ENCODE measurements around the gene MAP7D2.

The MAP7D2 gene

GRCh38 chrX:20059467-20060128 lies 57.1 kb downstream of the MAP7D2 start:
- H3K27ac ChIP-seq (ENCODE audit: low read length) = no peak overlapping the region

DNA sequence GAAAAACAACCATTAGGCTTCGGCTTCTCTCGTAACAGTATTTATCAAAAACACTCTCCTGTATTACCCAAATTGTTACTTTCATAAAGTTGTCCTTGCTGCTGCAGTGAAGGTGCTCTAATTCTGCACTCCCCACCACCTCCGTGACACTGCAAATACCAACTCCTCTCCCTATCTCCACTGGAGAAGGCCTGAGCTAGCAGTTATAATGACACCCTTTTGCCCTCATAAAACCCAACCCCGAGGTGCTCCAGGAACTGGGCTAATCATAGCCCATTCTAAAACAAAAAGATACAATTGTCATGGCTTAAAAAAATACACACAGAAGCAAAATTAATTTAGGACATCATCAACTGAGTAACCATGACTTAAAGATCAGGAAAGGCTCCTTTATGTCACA lies 59.2 kb downstream of the MAP7D2 start:
- H3K27ac ChIP-seq (ENCODE audit: low read length) = no peak overlapping the region
- no peaks in the 10 kb centered on the region for H3K27me3 ChIP-seq (ENCODE audit: low read depth, low read length)
- no peak overlapping the region for H3K9ac ChIP-seq (ENCODE audit: low read length)
- no peak overlapping the region for H3K4me3 ChIP-seq (ENCODE audit: low read length)
- H2AFZ ChIP-seq (ENCODE audit: low read depth, low read length) = 0 out of 2 replicates have a peak overlapping the region, but pooled peaks have one; percentile 60
- peak overlapping the region; percentile 42 for H3K4me2 ChIP-seq (ENCODE audit: low read length)
- H3K79me2 ChIP-seq (ENCODE audit: low read length) = no peaks in the 10 kb centered on the region
- no peaks in the 10 kb centered on the region for H4K20me1 ChIP-seq (ENCODE audit: insufficient read depth, low read length)
- peaks cover 54% of the 10 kb centered on the region for H3K4me1 ChIP-seq (ENCODE audit: low read length)
- no peaks in the 10 kb centered on the region for H3K9me3 ChIP-seq (ENCODE audit: insufficient read depth, low read length)
- TF ChIP-seq CTCF (IDR thresholded peaks at IDR 0.05; ENCODE audit: low read depth, low read length) = no peak
- no peak for TF ChIP-seq EZH2phosphoT487 (IDR thresholded peaks at IDR 0.05; ENCODE audit: low read depth)
- no peaks in the 10 kb centered on the region for H3K36me3 ChIP-seq (replicated peaks; ENCODE audit: low read depth, low read length)

More at GRCh38 chrX:20059467-20060128, 57.1 kb downstream of the MAP7D2 start:
- H3K4me3 ChIP-seq (ENCODE audit: low read length) = no peak overlapping the region
- H3K36me3 ChIP-seq (replicated peaks; ENCODE audit: low read depth, low read length) = no peaks in the 10 kb centered on the region
- no peak overlapping the region for H3K4me2 ChIP-seq (ENCODE audit: low read length)
- no peaks in the 10 kb centered on the region for H3K79me2 ChIP-seq (ENCODE audit: low read length)
- no peak for TF ChIP-seq CTCF (IDR thresholded peaks at IDR 0.05; ENCODE audit: low read depth, low read length)
- TF ChIP-seq EZH2phosphoT487 (IDR thresholded peaks at IDR 0.05; ENCODE audit: low read depth) = no peak
- no peak overlapping the region for H3K9ac ChIP-seq (ENCODE audit: low read length)
- no peak overlapping the region for H2AFZ ChIP-seq (ENCODE audit: low read depth, low read length)
- no peaks in the 10 kb centered on the region for H3K27me3 ChIP-seq (ENCODE audit: low read depth, low read length)
- no peaks in the 10 kb centered on the region for H3K9me3 ChIP-seq (ENCODE audit: insufficient read depth, low read length)
- H4K20me1 ChIP-seq (ENCODE audit: insufficient read depth, low read length) = no peaks in the 10 kb centered on the region
- peaks cover 54% of the 10 kb centered on the region for H3K4me1 ChIP-seq (ENCODE audit: low read length)

DNA sequence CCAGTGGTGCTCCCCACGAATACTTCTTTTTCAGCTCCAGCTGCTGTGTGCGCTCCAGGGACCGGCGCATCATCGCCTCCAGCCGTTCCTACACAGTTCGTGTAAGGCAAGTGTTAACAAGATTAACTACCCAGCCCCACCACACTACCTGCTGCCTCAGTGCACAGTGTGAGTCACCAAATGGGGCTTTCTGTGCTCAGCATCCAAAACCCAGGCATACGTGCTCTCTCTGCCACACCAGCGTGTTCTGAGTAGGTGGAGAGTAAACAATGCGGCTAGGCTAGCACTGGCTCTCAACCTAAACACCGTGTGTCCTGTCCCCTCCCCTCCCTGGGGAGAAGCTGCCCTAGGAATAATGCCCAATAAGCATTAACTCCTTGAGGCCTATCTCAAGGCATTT lies 60.0 kb downstream of the MAP7D2 start:
- H3K9ac ChIP-seq (ENCODE audit: low read length) = no peak overlapping the region
- H3K36me3 ChIP-seq (replicated peaks; ENCODE audit: low read depth, low read length) = no peaks in the 10 kb centered on the region

GRCh38 chrX:20053537-20053936 lies 63.2 kb downstream of the MAP7D2 start:
- Histone ChIP-seq H3K4me1 (ENCODE audit: low read length) (peaks cover 19% of the 10 kb centered on the region), H3K4me2 (ENCODE audit: low read length) (no peak overlapping the region), H3K27me3 (ENCODE audit: low read depth, low read length) (no peaks in the 10 kb centered on the region), H3K27ac (ENCODE audit: low read length) (no peak overlapping the region), H4K20me1 (ENCODE audit: insufficient read depth, low read length) (no peaks in the 10 kb centered on the region), H3K4me3 (ENCODE audit: low read length) (no peak overlapping the region), H3K9ac (ENCODE audit: low read length) (no peak overlapping the region), H2AFZ (ENCODE audit: low read depth, low read length) (no peak overlapping the region), H3K36me3 (replicated peaks; ENCODE audit: low read depth, low read length) (no peaks in the 10 kb centered on the region), H3K9me3 (ENCODE audit: insufficient read depth, low read length) (no peaks in the 10 kb centered on the region), H3K79me2 (ENCODE audit: low read length) (no peaks in the 10 kb centered on the region)
- TF ChIP-seq CTCF (IDR thresholded peaks at IDR 0.05; ENCODE audit: low read depth, low read length) (no peak), EZH2phosphoT487 (IDR thresholded peaks at IDR 0.05; ENCODE audit: low read depth) (no peak)

More for the DNA sequence above, 60.0 kb downstream of the MAP7D2 start:
- Histone ChIP-seq H4K20me1 (ENCODE audit: insufficient read depth, low read length) (no peaks in the 10 kb centered on the region), H3K79me2 (ENCODE audit: low read length) (no peaks in the 10 kb centered on the region), H3K27ac (ENCODE audit: low read length) (no peak overlapping the region), H2AFZ (ENCODE audit: low read depth, low read length) (no peak overlapping the region; the same call in 1 of the 2 replicates), H3K4me2 (ENCODE audit: low read length) (peak overlapping the region; percentile 42; the same call in 1 of the 2 replicates), H3K4me3 (ENCODE audit: low read length) (no peak overlapping the region), H3K9me3 (ENCODE audit: insufficient read depth, low read length) (no peaks in the 10 kb centered on the region), H3K27me3 (ENCODE audit: low read depth, low read length) (no peaks in the 10 kb centered on the region), H3K4me1 (ENCODE audit: low read length) (peaks cover 47% of the 10 kb centered on the region)
- TF ChIP-seq CTCF (IDR thresholded peaks at IDR 0.05; ENCODE audit: low read depth, low read length) = no peak
- no peak for TF ChIP-seq EZH2phosphoT487 (IDR thresholded peaks at IDR 0.05; ENCODE audit: low read depth)
